Sigmoid colon (tissue), 3 donors: ENCODE data around the gene SYNE2.

Experiments
- POLR2A ChIP-seq, 2 donors: fragments of 450-650 bp; IDR thresholded peaks; one replicate each; pipeline ENCODE4 v1.6.1; 2016; ENCODE audit warnings: antibody characterized with exemption in 2 of 2, mild to moderate bottlenecking in 2 of 2, moderate library complexity in 2 of 2
- TF ChIP-seq, protein P1 (sequence below), 4 experiments: fragments of 450-650 bp in 3 of 4; fragments of 200-600 bp in 1 of 4; IDR thresholded peaks; one replicate each; pipeline ENCODE4 v1.5.1; 2016 to 2019; ENCODE audit warnings: antibody characterized with exemption in 4 of 4, mild to moderate bottlenecking in 3 of 4, moderate library complexity in 2 of 4

GRCh38 chr14:63949696-63950095 lies 96.9 kb downstream of the SYNE2 start:
- TF ChIP-seq, protein P1, sequence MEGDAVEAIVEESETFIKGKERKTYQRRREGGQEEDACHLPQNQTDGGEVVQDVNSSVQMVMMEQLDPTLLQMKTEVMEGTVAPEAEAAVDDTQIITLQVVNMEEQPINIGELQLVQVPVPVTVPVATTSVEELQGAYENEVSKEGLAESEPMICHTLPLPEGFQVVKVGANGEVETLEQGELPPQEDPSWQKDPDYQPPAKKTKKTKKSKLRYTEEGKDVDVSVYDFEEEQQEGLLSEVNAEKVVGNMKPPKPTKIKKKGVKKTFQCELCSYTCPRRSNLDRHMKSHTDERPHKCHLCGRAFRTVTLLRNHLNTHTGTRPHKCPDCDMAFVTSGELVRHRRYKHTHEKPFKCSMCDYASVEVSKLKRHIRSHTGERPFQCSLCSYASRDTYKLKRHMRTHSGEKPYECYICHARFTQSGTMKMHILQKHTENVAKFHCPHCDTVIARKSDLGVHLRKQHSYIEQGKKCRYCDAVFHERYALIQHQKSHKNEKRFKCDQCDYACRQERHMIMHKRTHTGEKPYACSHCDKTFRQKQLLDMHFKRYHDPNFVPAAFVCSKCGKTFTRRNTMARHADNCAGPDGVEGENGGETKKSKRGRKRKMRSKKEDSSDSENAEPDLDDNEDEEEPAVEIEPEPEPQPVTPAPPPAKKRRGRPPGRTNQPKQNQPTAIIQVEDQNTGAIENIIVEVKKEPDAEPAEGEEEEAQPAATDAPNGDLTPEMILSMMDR (IDR thresholded peaks at IDR 0.05) = no peak
- TF ChIP-seq POLR2A (IDR thresholded peaks at IDR 0.05) = no peak
